Muscle layer of duodenum (tissue), 2 donors: ENCODE results near the gene TMPRSS11E.
"Not testable (repeated sequence)": the region's sequence is repeated elsewhere in the genome, so short reads cannot be mapped to it uniquely, and the experiment has no call there.

Source experiments
- H3K27ac ChIP-seq: one replicate; pipeline ENCODE4 v1.7.0; 2013; ENCODE audit warnings: mild to moderate bottlenecking, low read length
- H3K27me3 ChIP-seq: one replicate; pipeline ENCODE4 v1.7.0; 2013; ENCODE audit warnings: low read depth, mild to moderate bottlenecking, control low read depth, low read length
- H3K36me3 ChIP-seq, 2 donors: one replicate each; pipeline ENCODE4 v1.7.0; 2013; ENCODE audit warnings: low read length in 2 of 2, control low read depth in 1 of 2, mild to moderate bottlenecking in 1 of 2; ENCODE audit not compliant: insufficient read depth in 2 of 2, control insufficient read depth in 1 of 2
- H3K4me1 ChIP-seq, 2 donors: one replicate each; pipeline ENCODE4 v1.7.0; 2013; ENCODE audit warnings: low read length in 2 of 2, mild to moderate bottlenecking in 2 of 2, control low read depth in 1 of 2, moderate library complexity in 1 of 2; ENCODE audit not compliant: insufficient read depth in 2 of 2, control insufficient read depth in 1 of 2
- H3K4me3 ChIP-seq, 2 donors: one replicate each; pipeline ENCODE4 v1.7.0; 2013; ENCODE audit warnings: low read length in 2 of 2, low read depth in 1 of 2, mild to moderate bottlenecking in 1 of 2
- H3K9me3 ChIP-seq, 2 donors: one replicate each; pipeline ENCODE4 v1.7.0; 2013; ENCODE audit warnings: low read length in 2 of 2, control low read depth in 1 of 2, mild to moderate bottlenecking in 1 of 2; ENCODE audit not compliant: control insufficient read depth in 1 of 2
- donor health status: healthy.

Gene TMPRSS11E

DNA sequence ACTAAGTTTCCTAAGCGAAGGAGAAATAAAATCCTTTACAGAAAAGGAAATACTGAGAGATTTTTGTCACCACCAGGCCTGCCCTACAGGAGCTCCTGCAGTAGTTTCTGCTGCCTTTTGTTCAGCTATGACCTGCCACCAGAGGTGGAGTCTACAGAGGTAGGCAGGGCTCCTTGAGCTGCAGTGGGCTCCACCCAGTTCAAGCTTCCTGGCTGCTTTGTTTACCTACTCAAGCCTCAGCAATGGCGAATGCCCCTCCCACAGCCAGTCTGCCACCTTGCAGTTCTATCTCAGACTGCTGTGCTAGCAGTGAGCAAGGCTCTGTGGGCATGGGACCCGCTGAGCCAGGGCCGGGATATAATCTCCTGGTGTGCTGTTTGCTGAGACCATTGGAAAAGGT, 57.6 kb downstream of the TMPRSS11E start:
- H3K36me3 ChIP-seq, H3K9me3 ChIP-seq, H3K4me1 ChIP-seq, H3K4me3 ChIP-seq, H3K27ac ChIP-seq, H3K27me3 ChIP-seq: not testable (repeated sequence)

DNA sequence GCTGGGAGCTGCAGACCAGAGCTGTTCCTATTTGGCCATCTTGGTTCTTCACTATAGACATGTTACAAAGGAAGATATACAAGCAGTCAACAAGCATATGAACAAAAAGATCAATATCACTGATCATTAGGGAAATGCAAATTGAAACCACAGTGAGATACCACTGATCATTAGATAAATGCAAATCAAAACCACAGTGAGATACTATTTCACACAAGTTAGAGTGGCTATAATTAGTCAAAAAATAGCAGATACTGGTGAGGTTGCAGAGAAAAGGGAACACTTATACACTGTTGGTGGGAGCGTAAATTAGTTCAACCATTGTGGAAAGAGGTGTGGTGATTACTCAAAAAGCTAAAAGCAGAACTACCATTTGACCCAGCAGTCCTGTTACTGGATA, 58.2 kb downstream of the TMPRSS11E start:
- not testable (repeated sequence) for H3K4me3 ChIP-seq, H3K36me3 ChIP-seq, H3K27ac ChIP-seq, H3K9me3 ChIP-seq, H3K27me3 ChIP-seq, H3K4me1 ChIP-seq

DNA sequence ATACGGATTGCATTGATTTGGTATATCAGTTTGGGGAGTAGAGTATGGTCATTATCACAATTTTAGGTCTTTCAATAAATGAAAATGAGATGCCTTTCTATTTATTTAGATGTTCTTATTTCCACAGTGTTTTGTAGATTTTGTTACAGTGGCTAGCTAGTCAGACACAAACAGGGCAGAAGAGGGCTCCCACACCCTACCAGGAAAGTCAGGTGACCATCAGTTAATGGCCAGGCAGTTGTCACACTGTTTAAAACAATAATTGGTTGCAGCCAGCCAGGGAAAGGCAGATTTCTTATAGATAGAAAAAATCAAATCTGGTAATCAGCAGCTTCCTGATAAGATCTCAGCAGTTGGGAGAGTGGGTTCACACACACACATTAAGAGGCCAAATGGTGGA, 71.6 kb downstream of the TMPRSS11E start:
- Histone ChIP-seq H3K36me3 (no peaks in the 10 kb centered on the region), H3K27ac (no peak overlapping the region), H3K4me1 (no peaks in the 10 kb centered on the region), H3K27me3 (no peaks in the 10 kb centered on the region), H3K4me3 (no peak overlapping the region), H3K9me3 (no peaks in the 10 kb centered on the region)

DNA sequence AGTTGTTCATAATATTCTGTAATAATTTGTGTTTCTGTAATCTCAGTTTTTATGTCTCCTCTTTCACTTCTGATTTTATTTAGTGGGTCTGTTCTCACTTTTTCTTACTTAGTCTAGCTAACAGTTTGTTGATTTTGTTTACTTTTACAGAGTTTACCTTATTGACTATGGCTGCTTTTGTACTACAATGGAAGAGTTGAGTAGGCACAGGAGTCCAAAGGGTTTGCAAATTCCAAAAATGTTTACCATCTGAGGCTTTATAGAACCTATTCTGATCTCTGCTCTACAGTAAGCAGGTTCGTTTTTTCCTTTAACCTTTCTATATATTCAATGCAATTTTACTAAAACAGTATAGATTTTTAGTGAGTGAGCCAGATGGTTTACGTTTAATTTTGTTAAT, 73.7 kb downstream of the TMPRSS11E start:
- H3K36me3 ChIP-seq: no peaks in the 10 kb centered on the region
- H3K27me3 ChIP-seq: no peaks in the 10 kb centered on the region
- no peaks in the 10 kb centered on the region for H3K9me3 ChIP-seq
- H3K4me3 ChIP-seq: no peak overlapping the region
- no peaks in the 10 kb centered on the region for H3K4me1 ChIP-seq
- no peak overlapping the region for H3K27ac ChIP-seq

DNA sequence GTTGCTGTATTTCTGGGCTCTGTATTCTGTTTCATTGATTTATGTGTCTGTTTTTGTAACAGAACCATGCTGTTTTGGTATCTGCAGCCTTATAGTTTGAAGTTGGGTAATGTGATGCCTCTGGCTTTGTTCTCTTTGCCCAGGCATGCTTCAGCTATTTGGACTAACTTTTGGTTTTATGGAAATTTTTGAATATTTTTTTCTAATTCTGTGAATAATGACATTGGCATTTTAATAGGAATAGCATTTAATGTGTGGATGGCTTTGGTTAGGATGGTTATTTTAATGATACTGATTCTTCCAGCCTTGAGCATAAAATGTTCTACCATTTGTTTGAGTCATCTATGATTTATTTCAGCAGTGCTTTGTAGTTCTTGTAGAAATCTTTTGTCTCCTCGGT, 75.0 kb downstream of the TMPRSS11E start:
- not testable (repeated sequence) for H3K4me1 ChIP-seq, H3K36me3 ChIP-seq, H3K27me3 ChIP-seq, H3K27ac ChIP-seq, H3K4me3 ChIP-seq, H3K9me3 ChIP-seq

DNA sequence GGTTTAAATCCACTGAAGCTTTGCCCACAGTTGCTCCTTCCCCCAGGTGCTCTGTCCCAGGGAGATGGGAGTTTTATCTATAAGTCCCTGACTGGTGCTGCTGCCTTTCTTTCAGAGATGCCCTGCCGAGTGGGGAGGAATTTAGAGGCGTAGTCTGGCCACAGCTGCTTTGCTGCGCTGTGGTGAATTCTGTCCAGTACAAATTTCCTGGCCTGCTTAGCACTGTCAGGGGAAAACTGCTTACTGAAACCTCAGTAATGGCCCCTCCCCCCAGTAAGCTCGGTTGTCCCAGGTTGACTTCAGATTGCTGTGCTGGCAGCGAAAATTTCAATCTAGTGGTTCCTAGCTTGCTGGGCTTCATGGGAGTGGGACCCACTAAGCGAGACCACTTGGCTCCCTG, 88.7 kb downstream of the TMPRSS11E start:
- Histone ChIP-seq H3K36me3 (no peaks in the 10 kb centered on the region), H3K27me3 (no peaks in the 10 kb centered on the region), H3K4me1 (no peaks in the 10 kb centered on the region), H3K4me3 (no peak overlapping the region), H3K9me3 (no peaks in the 10 kb centered on the region), H3K27ac (no peak overlapping the region)

DNA sequence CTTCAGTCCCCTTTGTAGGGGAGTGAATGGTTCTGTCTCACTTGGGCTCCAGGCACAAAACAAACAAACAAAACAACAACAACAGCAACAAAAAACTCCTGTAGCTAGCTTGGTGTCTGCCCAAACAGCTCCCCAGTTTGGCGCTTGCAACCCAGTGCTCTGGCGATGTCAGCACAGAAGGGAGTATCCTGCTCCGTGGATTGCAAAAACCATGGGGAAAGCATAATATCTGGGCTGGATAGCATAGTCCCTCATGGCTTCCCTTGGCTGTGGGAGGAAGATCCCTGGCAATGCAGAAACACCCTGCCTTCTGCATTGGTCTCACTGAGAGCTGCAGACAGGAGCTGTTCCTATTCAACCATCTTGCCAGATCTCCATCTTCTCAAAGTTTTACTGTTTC, 89.1 kb downstream of the TMPRSS11E start:
- Histone ChIP-seq H3K9me3 (no peaks in the 10 kb centered on the region), H3K27ac (no peak overlapping the region), H3K4me1 (no peaks in the 10 kb centered on the region), H3K27me3 (no peaks in the 10 kb centered on the region), H3K36me3 (no peaks in the 10 kb centered on the region), H3K4me3 (no peak overlapping the region)

DNA sequence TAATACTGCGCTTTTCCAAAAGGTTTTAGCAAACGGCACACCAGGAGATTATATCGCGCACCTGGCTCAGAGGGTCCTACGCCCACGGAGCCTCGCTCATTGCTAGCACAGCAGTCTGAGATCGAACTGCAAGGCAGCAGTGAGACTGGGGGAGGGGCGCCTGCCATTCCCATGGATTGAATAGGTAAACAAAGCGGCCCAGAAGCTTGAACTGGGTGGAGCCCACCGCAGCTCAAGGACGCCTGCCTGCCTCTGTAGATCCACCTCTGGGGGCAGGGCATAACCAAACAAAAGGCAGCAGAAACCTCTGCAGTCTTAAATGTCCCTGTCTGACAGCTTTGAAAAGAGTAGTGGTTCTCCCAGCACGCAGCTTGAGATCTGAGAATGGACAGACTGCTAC, 95.5 kb downstream of the TMPRSS11E start:
- H3K9me3 ChIP-seq, H3K4me3 ChIP-seq, H3K4me1 ChIP-seq, H3K27ac ChIP-seq, H3K36me3 ChIP-seq, H3K27me3 ChIP-seq: not testable (repeated sequence)
